HG03354 (cell line): Measurements from ENCODE around the gene ULK4.
"Not testable (repeated sequence)": the region's sequence is repeated elsewhere in the genome, so short reads cannot be mapped to it uniquely, and the experiment has no call there.

ENCODE experiments used
- ATAC-seq: cut with Tn5 transposase; IDR thresholded peaks from one replicate; pipeline ENCODE4 v1.9.1; 2021; ENCODE audit warnings: mild to moderate bottlenecking; ENCODE audit not compliant: unreplicated experiment, poor library complexity, severe bottlenecking

Gene ULK4

GRCh38 chr3:41701191-41701698, 260.7 kb downstream of the ULK4 start:
- no peak for ATAC-seq

GRCh38 chr3:41700155-41700554, 261.7 kb downstream of the ULK4 start:
- ATAC-seq = no peak

GRCh38 chr3:41698898-41699297, 263.0 kb downstream of the ULK4 start:
- ATAC-seq = no peak

GRCh38 chr3:41697702-41698101, 264.2 kb downstream of the ULK4 start:
- no peak for ATAC-seq

GRCh38 chr3:41695806-41696205, 266.1 kb downstream of the ULK4 start:
- not testable (repeated sequence) for ATAC-seq

- ATAC-seq = no peak
These were observed 268.1 kb downstream of the ULK4 start for GRCh38 chr3:41693799-41694198.

GRCh38 chr3:41690766-41691563, 270.9 kb downstream of the ULK4 start:
- no peak for ATAC-seq

- ATAC-seq = no peak
These were observed 273.1 kb downstream of the ULK4 start for GRCh38 chr3:41688595-41689380.

- no peak for ATAC-seq
These were observed 276.8 kb downstream of the ULK4 start for GRCh38 chr3:41684797-41685735.

- ATAC-seq = no peak
These were observed 278.1 kb downstream of the ULK4 start for GRCh38 chr3:41683666-41684350.

- ATAC-seq = no peak
These were observed 278.9 kb downstream of the ULK4 start for GRCh38 chr3:41682996-41683395.

- ATAC-seq = no peak
These were observed 279.5 kb downstream of the ULK4 start for GRCh38 chr3:41682382-41682781.

GRCh38 chr3:41681479-41681878, 280.4 kb downstream of the ULK4 start:
- no peak for ATAC-seq

- ATAC-seq = no peak
These were observed 282.5 kb downstream of the ULK4 start for GRCh38 chr3:41679374-41679773.

- not testable (repeated sequence) for ATAC-seq
These were observed 286.8 kb downstream of the ULK4 start for GRCh38 chr3:41675102-41675501.

GRCh38 chr3:41674449-41674848, 287.5 kb downstream of the ULK4 start:
- ATAC-seq = no peak

- ATAC-seq = no peak
These were observed 288.3 kb downstream of the ULK4 start for GRCh38 chr3:41673650-41674049.

- no peak for ATAC-seq
These were observed 293.5 kb downstream of the ULK4 start for GRCh38 chr3:41668379-41668778.

GRCh38 chr3:41662288-41662687, 299.6 kb downstream of the ULK4 start:
- ATAC-seq = no peak
